ENCODE data around the gene PDCL3.

The PDCL3 gene

GRCh38 chr2:100562613-100563406 is at the start of gene PDCL3:
TSS of gene PDCL3 (plus strand) at chr2:100562993. CDS start at chr2:100563068, 75 bp downstream.
- Mint-ChIP-seq H3K27me3 (ENCODE audit: low read depth) (no peaks in the 10 kb centered on the region), H3K36me3 (ENCODE audit: low read depth) (peaks cover 19% of the 10 kb centered on the region), H3K4me1 (ENCODE audit: low read depth) (peaks cover 42% of the 10 kb centered on the region), H3K4me3 (peak within 1 kb of the TSS; percentile 98), H3K27ac (peak within 1 kb of the TSS; percentile 99), H3K9me3 (no peaks in the 10 kb centered on the region)

GRCh38 chr2:100513650-100514049 is 49.1 kb upstream of the PDCL3 start:
- Mint-ChIP-seq H3K36me3 (ENCODE audit: low read depth) (no peaks in the 10 kb centered on the region), H3K4me1 (ENCODE audit: low read depth) (no peaks in the 10 kb centered on the region), H3K27me3 (ENCODE audit: low read depth) (peaks cover 11% of the 10 kb centered on the region), H3K27ac (no peak overlapping the region), H3K9me3 (peaks cover under 1% of the 10 kb centered on the region), H3K4me3 (no peak overlapping the region)

GRCh38 chr2:100517556-100517955 is 45.2 kb upstream of the PDCL3 start:
- no peak overlapping the region for H3K4me3 Mint-ChIP-seq
- no peaks in the 10 kb centered on the region for H3K9me3 Mint-ChIP-seq
- no peak overlapping the region for H3K27ac Mint-ChIP-seq
- H3K27me3 Mint-ChIP-seq (ENCODE audit: low read depth): peaks cover 3% of the 10 kb centered on the region
- H3K36me3 Mint-ChIP-seq (ENCODE audit: low read depth): no peaks in the 10 kb centered on the region
- H3K4me1 Mint-ChIP-seq (ENCODE audit: low read depth): no peaks in the 10 kb centered on the region

GRCh38 chr2:100518801-100519200 is 44.0 kb upstream of the PDCL3 start:
- peaks cover 3% of the 10 kb centered on the region for H3K27me3 Mint-ChIP-seq (ENCODE audit: low read depth)
- no peaks in the 10 kb centered on the region for H3K9me3 Mint-ChIP-seq
- H3K4me3 Mint-ChIP-seq: no peak overlapping the region
- no peak overlapping the region for H3K27ac Mint-ChIP-seq
- H3K36me3 Mint-ChIP-seq (ENCODE audit: low read depth): no peaks in the 10 kb centered on the region
- H3K4me1 Mint-ChIP-seq (ENCODE audit: low read depth): no peaks in the 10 kb centered on the region

- Mint-ChIP-seq H3K27ac (no peak overlapping the region), H3K4me1 (ENCODE audit: low read depth) (no peaks in the 10 kb centered on the region), H3K9me3 (no peaks in the 10 kb centered on the region), H3K36me3 (ENCODE audit: low read depth) (no peaks in the 10 kb centered on the region), H3K27me3 (ENCODE audit: low read depth) (peaks cover 3% of the 10 kb centered on the region), H3K4me3 (no peak overlapping the region)
These were observed 42.6 kb upstream of the PDCL3 start for GRCh38 chr2:100520224-100520623.

GRCh38 chr2:100522430-100522829 is 40.4 kb upstream of the PDCL3 start:
- Mint-ChIP-seq H3K27me3 (ENCODE audit: low read depth) (peaks cover 6% of the 10 kb centered on the region), H3K36me3 (ENCODE audit: low read depth) (no peaks in the 10 kb centered on the region), H3K4me3 (no peak overlapping the region), H3K27ac (no peak overlapping the region), H3K4me1 (ENCODE audit: low read depth) (no peaks in the 10 kb centered on the region), H3K9me3 (no peaks in the 10 kb centered on the region)

- Mint-ChIP-seq H3K36me3 (ENCODE audit: low read depth) (no peaks in the 10 kb centered on the region), H3K27me3 (ENCODE audit: low read depth) (peaks cover 3% of the 10 kb centered on the region), H3K4me3 (no peak overlapping the region), H3K9me3 (no peaks in the 10 kb centered on the region), H3K27ac (no peak overlapping the region), H3K4me1 (ENCODE audit: low read depth) (no peaks in the 10 kb centered on the region)
These were observed 38.5 kb upstream of the PDCL3 start for GRCh38 chr2:100524331-100524730.

GRCh38 chr2:100526868-100527267 is 35.9 kb upstream of the PDCL3 start:
- Mint-ChIP-seq H3K4me1 (ENCODE audit: low read depth) (no peaks in the 10 kb centered on the region), H3K4me3 (no peak overlapping the region), H3K27ac (no peak overlapping the region), H3K27me3 (ENCODE audit: low read depth) (peaks cover 3% of the 10 kb centered on the region), H3K9me3 (no peaks in the 10 kb centered on the region), H3K36me3 (ENCODE audit: low read depth) (no peaks in the 10 kb centered on the region)

GRCh38 chr2:100527440-100528015 is 35.3 kb upstream of the PDCL3 start:
- no peaks in the 10 kb centered on the region for H3K36me3 Mint-ChIP-seq (ENCODE audit: low read depth)
- peaks cover 3% of the 10 kb centered on the region for H3K27me3 Mint-ChIP-seq (ENCODE audit: low read depth)
- H3K4me1 Mint-ChIP-seq (ENCODE audit: low read depth): no peaks in the 10 kb centered on the region
- H3K9me3 Mint-ChIP-seq: no peaks in the 10 kb centered on the region
- H3K4me3 Mint-ChIP-seq: no peak overlapping the region
- H3K27ac Mint-ChIP-seq: no peak overlapping the region

GRCh38 chr2:100529176-100529575 is 33.6 kb upstream of the PDCL3 start:
- H3K9me3 Mint-ChIP-seq: no peaks in the 10 kb centered on the region
- no peak overlapping the region for H3K27ac Mint-ChIP-seq
- no peak overlapping the region for H3K4me3 Mint-ChIP-seq
- H3K36me3 Mint-ChIP-seq (ENCODE audit: low read depth): no peaks in the 10 kb centered on the region
- peaks cover 3% of the 10 kb centered on the region for H3K27me3 Mint-ChIP-seq (ENCODE audit: low read depth)
- H3K4me1 Mint-ChIP-seq (ENCODE audit: low read depth): no peaks in the 10 kb centered on the region

GRCh38 chr2:100529900-100530299 is 32.9 kb upstream of the PDCL3 start:
- Mint-ChIP-seq H3K27me3 (ENCODE audit: low read depth) (peaks cover 3% of the 10 kb centered on the region), H3K36me3 (ENCODE audit: low read depth) (no peaks in the 10 kb centered on the region), H3K27ac (no peak overlapping the region), H3K4me1 (ENCODE audit: low read depth) (no peaks in the 10 kb centered on the region), H3K9me3 (no peaks in the 10 kb centered on the region), H3K4me3 (no peak overlapping the region)

GRCh38 chr2:100535855-100536254 is 26.9 kb upstream of the PDCL3 start:
- Mint-ChIP-seq H3K4me3 (no peak overlapping the region), H3K27me3 (ENCODE audit: low read depth) (no peaks in the 10 kb centered on the region), H3K27ac (no peak overlapping the region), H3K36me3 (ENCODE audit: low read depth) (no peaks in the 10 kb centered on the region), H3K4me1 (ENCODE audit: low read depth) (no peaks in the 10 kb centered on the region), H3K9me3 (no peaks in the 10 kb centered on the region)

- no peaks in the 10 kb centered on the region for H3K27me3 Mint-ChIP-seq (ENCODE audit: low read depth)
- H3K4me1 Mint-ChIP-seq (ENCODE audit: low read depth): peaks cover 3% of the 10 kb centered on the region
- no peaks in the 10 kb centered on the region for H3K9me3 Mint-ChIP-seq
- H3K4me3 Mint-ChIP-seq: no peak overlapping the region
- no peaks in the 10 kb centered on the region for H3K36me3 Mint-ChIP-seq (ENCODE audit: low read depth)
- no peak overlapping the region for H3K27ac Mint-ChIP-seq
These were observed 24.9 kb upstream of the PDCL3 start for GRCh38 chr2:100537918-100538317.

GRCh38 chr2:100539221-100539620 is 23.6 kb upstream of the PDCL3 start:
- peaks cover 5% of the 10 kb centered on the region for H3K27me3 Mint-ChIP-seq (ENCODE audit: low read depth)
- no peak overlapping the region for H3K27ac Mint-ChIP-seq
- H3K36me3 Mint-ChIP-seq (ENCODE audit: low read depth): peaks cover 2% of the 10 kb centered on the region

GRCh38 chr2:100541404-100541803 is 21.4 kb upstream of the PDCL3 start:
- H3K27ac Mint-ChIP-seq: no peak overlapping the region
- no peak overlapping the region for H3K4me3 Mint-ChIP-seq
- H3K27me3 Mint-ChIP-seq (ENCODE audit: low read depth): peaks cover 10% of the 10 kb centered on the region
- peaks cover 2% of the 10 kb centered on the region for H3K36me3 Mint-ChIP-seq (ENCODE audit: low read depth)
- peaks cover 8% of the 10 kb centered on the region for H3K4me1 Mint-ChIP-seq (ENCODE audit: low read depth)
- H3K9me3 Mint-ChIP-seq: no peaks in the 10 kb centered on the region

More at GRCh38 chr2:100539221-100539620, 23.6 kb upstream of the PDCL3 start:
- Mint-ChIP-seq H3K4me1 (ENCODE audit: low read depth) (peaks cover 8% of the 10 kb centered on the region), H3K4me3 (no peak overlapping the region), H3K9me3 (no peaks in the 10 kb centered on the region)
